Loucy (cell line): Measurements from ENCODE around the gene ENO1.

Experiments used
- EZH2phosphoT487 ChIP-seq: fragments of 200-600 bp; IDR thresholded peaks from 2 replicates; pipeline ENCODE4 v1.6.1; 2018; ENCODE audit warnings: antibody characterized with exemption, mild to moderate bottlenecking, moderate library complexity, borderline replicate concordance
- TF ChIP-seq, protein P1 (sequence below): fragments of 200-600 bp; sonication (generic); conservative IDR thresholded peaks from 2 replicates; pipeline ENCODE4 v1.5.1; 2014; ENCODE audit warnings: mild to moderate bottlenecking, antibody characterized with exemption, low read length

DNA sequence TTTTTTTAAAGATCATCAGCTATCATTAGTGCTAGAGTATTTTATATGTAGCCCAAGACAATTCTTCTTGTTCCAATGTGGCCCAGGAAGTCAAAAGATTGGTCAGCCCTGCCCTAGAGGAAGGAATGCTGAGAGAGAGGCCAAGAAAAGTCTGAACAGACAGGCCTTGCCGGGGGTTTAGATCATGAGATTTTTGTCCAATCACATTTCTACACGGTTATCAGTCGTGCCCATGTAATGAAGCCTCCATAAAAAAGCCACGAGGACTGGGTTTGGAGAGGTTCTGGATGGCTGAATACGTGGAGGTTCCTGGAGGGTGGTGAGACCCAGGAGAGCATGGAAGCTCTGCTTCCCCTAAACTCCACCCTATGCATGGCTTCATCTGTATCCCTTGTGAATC is 24.3 kb upstream of the ENO1 start:
- TF ChIP-seq, protein P1, sequence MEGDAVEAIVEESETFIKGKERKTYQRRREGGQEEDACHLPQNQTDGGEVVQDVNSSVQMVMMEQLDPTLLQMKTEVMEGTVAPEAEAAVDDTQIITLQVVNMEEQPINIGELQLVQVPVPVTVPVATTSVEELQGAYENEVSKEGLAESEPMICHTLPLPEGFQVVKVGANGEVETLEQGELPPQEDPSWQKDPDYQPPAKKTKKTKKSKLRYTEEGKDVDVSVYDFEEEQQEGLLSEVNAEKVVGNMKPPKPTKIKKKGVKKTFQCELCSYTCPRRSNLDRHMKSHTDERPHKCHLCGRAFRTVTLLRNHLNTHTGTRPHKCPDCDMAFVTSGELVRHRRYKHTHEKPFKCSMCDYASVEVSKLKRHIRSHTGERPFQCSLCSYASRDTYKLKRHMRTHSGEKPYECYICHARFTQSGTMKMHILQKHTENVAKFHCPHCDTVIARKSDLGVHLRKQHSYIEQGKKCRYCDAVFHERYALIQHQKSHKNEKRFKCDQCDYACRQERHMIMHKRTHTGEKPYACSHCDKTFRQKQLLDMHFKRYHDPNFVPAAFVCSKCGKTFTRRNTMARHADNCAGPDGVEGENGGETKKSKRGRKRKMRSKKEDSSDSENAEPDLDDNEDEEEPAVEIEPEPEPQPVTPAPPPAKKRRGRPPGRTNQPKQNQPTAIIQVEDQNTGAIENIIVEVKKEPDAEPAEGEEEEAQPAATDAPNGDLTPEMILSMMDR = no peak
- no peak for TF ChIP-seq EZH2phosphoT487
